Activated naive CD8-positive, alpha-beta T cell treated with anti-CD3 and anti-CD28 coated beads, Interleukin-2, amount 50 U/mL, for 24 hours (primary cell): ENCODE data around the gene FBXL13.
"Not testable (repeated sequence)": the region's sequence is repeated elsewhere in the genome, so short reads cannot be mapped to it uniquely, and the experiment has no call there.

Source experiments
- ATAC-seq: fragments of 150-1000 bp; cut with Tn5 transposase; one replicate; pipeline ENCODE4 v1.10.0; 2021
- DNase-seq: peaks from one replicate; pipeline ENCODE4 v3.0.0; 2021
- H3K27ac Mint-ChIP-seq: one replicate; pipeline ENCODE4 v1.8.0; 2021; ENCODE audit warnings: mild to moderate bottlenecking, mixed read lengths
- H3K27me3 Mint-ChIP-seq: one replicate; pipeline ENCODE4 v1.8.0; 2021; ENCODE audit warnings: mixed read lengths
- H3K36me3 Mint-ChIP-seq: one replicate; pipeline ENCODE4 v1.8.0; 2021; ENCODE audit warnings: low read depth, mixed read lengths
- H3K4me1 Mint-ChIP-seq: one replicate; pipeline ENCODE4 v1.8.0; 2021; ENCODE audit warnings: mixed read lengths
- H3K4me3 Mint-ChIP-seq: one replicate; pipeline ENCODE4 v1.8.0; 2021; ENCODE audit warnings: mild to moderate bottlenecking, moderate library complexity, mixed read lengths
- H3K9me3 Mint-ChIP-seq: one replicate; pipeline ENCODE4 v1.8.0; 2021; ENCODE audit warnings: mixed read lengths

Gene FBXL13

DNA sequence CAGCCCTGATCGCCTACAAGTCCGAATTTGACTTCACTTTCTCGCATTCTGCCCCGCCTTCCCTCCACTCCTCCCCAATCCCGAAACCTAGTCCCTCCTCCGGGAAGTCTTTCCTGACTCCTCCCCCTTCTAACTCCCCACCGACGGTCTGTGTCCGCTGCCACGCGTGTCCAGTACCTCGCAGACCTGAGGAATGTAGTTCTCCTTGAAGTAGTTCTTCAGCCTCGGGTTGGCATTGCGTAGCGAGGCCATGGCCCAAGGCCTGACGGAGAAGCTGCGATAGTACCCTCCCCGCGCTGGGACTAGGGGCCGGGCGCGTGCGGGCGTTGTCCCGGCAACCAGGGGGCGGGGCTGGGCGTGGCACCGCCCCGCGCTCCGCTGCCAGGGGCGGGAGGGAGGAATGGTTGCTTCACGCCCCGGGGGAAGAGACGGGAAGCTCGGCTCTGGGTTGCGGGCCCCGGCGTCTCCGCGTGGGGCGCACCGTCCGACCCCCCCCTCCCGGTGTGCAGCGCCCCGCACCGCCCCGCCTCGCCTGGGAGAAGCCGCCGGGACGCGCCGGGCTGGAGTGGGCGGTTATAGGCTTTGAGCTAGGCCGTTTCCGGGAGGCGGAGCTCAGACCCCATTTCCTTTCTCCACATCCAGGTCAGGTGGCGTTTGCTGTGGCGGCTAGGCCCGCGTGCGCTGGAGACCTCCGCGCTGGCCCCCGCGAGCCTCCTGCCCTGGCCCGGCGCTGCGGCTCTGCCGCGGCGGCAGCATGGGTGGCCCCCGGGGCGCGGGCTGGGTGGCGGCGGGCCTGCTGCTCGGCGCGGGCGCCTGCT lies at the start of gene FBXL13, which contains the start of gene ARMC10:
FBXL13 (minus strand) TSS at position 278 of the 818 bp plus-strand sequence.
ARMC10 (plus strand) TSS at position 622 of the 818 bp plus-strand sequence; CDS start at position 755, 133 bp downstream.
- H3K4me3 Mint-ChIP-seq, result peak within 1 kb of the TSS; percentile 96
- H3K27me3 Mint-ChIP-seq, result no peaks in the 10 kb centered on the region
- DNase-seq (peak; percentile 90), ATAC-seq (peak; percentile 86)
- H3K36me3 Mint-ChIP-seq, result peaks cover 9% of the 10 kb centered on the region
- no peaks in the 10 kb centered on the region for H3K9me3 Mint-ChIP-seq
- peak within 1 kb of the TSS; percentile 93 for H3K27ac Mint-ChIP-seq
- peaks cover 41% of the 10 kb centered on the region for H3K4me1 Mint-ChIP-seq

DNA sequence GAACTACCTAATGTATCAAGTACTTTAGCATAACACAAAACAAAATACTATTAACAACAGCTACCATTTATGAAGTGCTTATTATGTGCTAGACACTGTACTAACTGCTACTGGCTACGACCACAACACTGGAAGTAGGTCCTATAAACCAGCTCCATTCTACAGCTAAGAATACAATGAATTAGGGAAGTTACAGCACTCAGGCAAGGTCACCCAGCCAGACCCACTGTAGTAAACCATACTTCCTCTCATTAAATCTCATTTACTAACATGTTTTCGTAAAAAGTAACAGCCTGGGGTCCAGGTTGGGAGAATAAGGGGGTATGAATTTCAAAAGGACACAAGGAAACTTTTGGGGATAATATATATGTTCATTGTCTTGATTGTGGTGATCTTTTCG lies 48.9 kb upstream of the FBXL13 start:
- no peaks in the 10 kb centered on the region for H3K9me3 Mint-ChIP-seq
- peaks cover 38% of the 10 kb centered on the region for H3K36me3 Mint-ChIP-seq
- no peaks in the 10 kb centered on the region for H3K4me1 Mint-ChIP-seq
- ATAC-seq, result no peak
- H3K4me3 Mint-ChIP-seq, result no peak overlapping the region
- no peak for DNase-seq
- no peaks in the 10 kb centered on the region for H3K27me3 Mint-ChIP-seq
- no peak overlapping the region for H3K27ac Mint-ChIP-seq

DNA sequence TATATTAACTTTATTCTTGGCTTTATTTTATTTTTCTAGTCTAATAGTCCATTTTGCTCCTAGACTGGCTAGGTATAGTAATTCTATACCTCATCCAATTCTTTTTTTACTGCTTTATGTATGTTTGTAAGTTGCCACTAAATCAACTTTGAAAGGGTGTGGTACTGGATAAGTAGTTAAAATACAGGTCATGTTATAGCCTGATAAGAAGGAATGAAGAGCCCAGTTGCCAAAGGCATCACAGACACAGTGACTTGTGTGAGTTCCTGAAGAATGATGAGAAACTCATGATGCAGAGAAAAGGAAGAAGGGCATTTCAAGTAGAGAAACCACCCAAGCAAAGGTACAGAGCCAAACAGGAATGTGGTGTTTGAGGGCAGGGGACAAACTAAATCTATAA lies 47.0 kb upstream of the FBXL13 start:
- Mint-ChIP-seq H3K4me3 (no peak overlapping the region), H3K4me1 (no peaks in the 10 kb centered on the region), H3K9me3 (no peaks in the 10 kb centered on the region), H3K27ac (no peak overlapping the region), H3K27me3 (no peaks in the 10 kb centered on the region), H3K36me3 (peaks cover 26% of the 10 kb centered on the region)
- DNase-seq (no peak), ATAC-seq (no peak)

DNA sequence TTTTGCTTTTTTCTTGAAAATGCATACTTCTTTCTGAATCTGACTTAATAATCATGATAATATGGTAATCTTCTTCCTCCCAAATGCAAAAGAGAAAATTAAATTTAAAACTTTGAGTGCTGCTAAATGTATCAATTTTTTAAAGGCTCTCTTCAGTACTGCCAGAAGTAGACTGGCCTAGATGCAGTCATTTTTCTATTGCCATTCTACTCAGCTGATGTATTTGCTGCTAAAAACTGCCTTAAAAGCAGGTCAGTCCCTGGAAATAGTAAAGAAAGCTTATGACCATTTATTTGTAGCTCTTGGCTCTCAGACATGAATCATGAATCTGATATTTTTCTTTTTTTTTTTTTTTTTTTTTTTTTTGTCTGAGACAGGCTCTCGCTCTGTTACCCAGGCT lies 45.8 kb upstream of the FBXL13 start:
- H3K9me3 Mint-ChIP-seq, result no peaks in the 10 kb centered on the region
- no peak for DNase-seq
- H3K4me1 Mint-ChIP-seq, result no peaks in the 10 kb centered on the region

DNA sequence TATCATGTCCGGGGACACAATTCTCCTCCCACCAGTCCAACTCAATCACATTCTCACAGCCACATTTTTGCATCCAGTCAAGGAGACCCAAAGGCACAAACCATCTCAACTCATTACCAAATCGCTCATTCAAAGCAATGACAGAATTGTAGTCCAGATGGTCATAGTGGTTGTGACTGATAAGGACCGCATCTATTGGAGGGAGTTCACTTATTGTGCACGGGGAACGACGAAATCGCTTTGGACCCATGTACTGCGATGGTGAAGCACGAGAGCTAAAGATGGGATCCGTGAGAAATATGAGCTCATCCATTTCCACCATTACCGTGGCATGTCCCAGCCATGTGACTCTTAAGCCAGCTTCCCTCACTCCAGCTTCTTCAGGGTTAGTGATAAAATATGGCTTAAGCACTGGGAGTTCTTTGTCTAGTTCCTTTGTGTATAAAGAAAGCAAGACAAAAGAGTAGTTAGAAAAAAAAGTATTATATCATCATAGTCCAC lies 45.2 kb upstream of the FBXL13 start:
- H3K4me3 Mint-ChIP-seq, result no peak overlapping the region
- H3K27ac Mint-ChIP-seq, result no peak overlapping the region
- no peaks in the 10 kb centered on the region for H3K9me3 Mint-ChIP-seq
- no peaks in the 10 kb centered on the region for H3K4me1 Mint-ChIP-seq
- ATAC-seq (no peak), DNase-seq (no peak)
- H3K27me3 Mint-ChIP-seq, result no peaks in the 10 kb centered on the region
- H3K36me3 Mint-ChIP-seq, result peaks cover 23% of the 10 kb centered on the region

More for the DNA sequence above, 45.8 kb upstream of the FBXL13 start:
- H3K27ac Mint-ChIP-seq, result no peak overlapping the region
- H3K4me3 Mint-ChIP-seq, result no peak overlapping the region
- H3K27me3 Mint-ChIP-seq, result no peaks in the 10 kb centered on the region
- peaks cover 20% of the 10 kb centered on the region for H3K36me3 Mint-ChIP-seq
- ATAC-seq, result no peak

DNA sequence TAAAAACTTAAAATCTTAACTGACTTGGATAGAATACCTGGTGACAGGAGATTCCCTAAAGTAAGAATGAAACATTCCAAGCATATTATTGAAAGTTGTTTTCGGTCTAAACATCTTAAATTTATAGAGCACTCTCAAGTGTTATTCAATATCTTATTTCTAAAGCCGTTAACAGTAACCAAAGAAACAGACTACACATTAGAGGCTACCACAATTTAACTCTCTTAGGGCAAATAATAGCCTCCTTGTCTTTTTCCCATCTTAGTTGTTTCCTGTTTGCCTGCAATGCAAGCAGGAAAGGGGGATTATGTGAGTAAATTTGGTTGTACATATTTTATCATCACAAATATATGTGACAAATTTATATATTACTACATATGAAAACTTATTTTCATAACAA lies 42.9 kb upstream of the FBXL13 start:
- DNase-seq (no peak), ATAC-seq (no peak)
- Mint-ChIP-seq H3K4me1 (no peaks in the 10 kb centered on the region), H3K4me3 (no peak overlapping the region), H3K36me3 (peaks cover 33% of the 10 kb centered on the region), H3K9me3 (peaks cover 5% of the 10 kb centered on the region), H3K27me3 (no peaks in the 10 kb centered on the region), H3K27ac (no peak overlapping the region)

DNA sequence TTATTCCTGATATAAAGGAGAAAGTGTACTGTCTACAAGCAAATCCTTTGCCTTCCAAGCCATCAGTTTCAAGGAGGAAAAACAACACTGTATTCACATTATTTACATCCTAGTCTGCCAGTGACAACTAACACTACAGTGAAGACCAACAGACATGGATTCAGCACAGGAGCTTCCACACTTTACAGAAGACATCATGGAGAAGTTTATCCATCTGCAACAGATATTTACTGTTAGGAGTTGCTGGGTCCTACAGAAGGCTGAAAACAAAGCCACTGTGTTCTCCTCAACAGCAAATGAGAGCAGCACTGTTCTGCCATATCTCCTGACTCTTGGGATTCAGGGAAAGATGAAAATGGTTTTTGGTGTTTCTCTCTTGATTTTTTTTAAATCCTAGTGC lies 42.4 kb upstream of the FBXL13 start:
- Mint-ChIP-seq H3K27me3 (no peaks in the 10 kb centered on the region), H3K36me3 (peaks cover 35% of the 10 kb centered on the region), H3K9me3 (peaks cover 5% of the 10 kb centered on the region), H3K4me1 (no peaks in the 10 kb centered on the region), H3K4me3 (no peak overlapping the region), H3K27ac (no peak overlapping the region)
- no peak for ATAC-seq
- DNase-seq, result no peak

DNA sequence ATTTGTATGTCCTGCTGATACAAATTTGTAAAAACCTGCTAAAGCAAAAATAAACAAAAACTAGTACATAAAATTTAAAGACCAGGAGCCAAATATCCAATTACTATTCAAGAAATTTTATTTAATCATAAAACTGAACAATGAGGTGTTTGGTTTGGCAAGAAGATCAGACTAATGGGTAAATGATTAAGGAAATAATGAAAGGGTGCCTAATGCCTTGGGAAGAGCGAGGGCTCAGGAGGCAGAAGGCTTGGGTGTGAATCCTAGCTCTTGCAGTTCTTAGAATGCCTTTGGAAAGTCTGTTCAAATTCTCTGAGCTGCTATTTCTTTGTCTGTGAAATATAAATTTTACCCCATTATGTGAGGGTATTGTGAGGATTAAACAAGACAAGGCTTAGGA lies 41.9 kb upstream of the FBXL13 start:
- Mint-ChIP-seq H3K4me1 (no peaks in the 10 kb centered on the region), H3K36me3 (peaks cover 38% of the 10 kb centered on the region), H3K27ac (no peak overlapping the region), H3K4me3 (no peak overlapping the region), H3K27me3 (no peaks in the 10 kb centered on the region), H3K9me3 (peaks cover 5% of the 10 kb centered on the region)
- DNase-seq (no peak), ATAC-seq (no peak)

DNA sequence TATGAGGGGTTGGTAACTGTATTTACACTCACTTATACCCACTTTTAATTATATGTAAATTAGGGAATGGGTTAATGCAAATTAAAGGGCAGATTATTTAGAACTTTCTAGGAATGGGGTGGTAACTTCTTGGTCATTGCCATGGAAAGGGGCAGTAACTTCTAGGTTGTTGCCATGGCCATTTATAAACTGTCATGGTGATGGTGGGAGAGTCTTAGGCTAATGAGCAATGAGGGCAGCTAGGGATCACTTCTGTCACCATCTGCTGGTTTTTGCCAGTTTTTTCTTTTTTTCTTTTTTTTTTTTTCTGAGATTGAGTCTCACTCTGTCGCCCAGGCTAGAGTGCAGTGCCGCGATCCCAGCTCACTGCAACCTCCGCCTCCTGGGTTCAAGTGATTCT lies 41.2 kb upstream of the FBXL13 start:
- peaks cover 46% of the 10 kb centered on the region for H3K36me3 Mint-ChIP-seq
- no peak overlapping the region for H3K4me3 Mint-ChIP-seq
- no peak for ATAC-seq
- H3K27ac Mint-ChIP-seq, result no peak overlapping the region
- H3K4me1 Mint-ChIP-seq, result no peaks in the 10 kb centered on the region
- no peaks in the 10 kb centered on the region for H3K27me3 Mint-ChIP-seq
- DNase-seq, result no peak
- peaks cover 5% of the 10 kb centered on the region for H3K9me3 Mint-ChIP-seq

DNA sequence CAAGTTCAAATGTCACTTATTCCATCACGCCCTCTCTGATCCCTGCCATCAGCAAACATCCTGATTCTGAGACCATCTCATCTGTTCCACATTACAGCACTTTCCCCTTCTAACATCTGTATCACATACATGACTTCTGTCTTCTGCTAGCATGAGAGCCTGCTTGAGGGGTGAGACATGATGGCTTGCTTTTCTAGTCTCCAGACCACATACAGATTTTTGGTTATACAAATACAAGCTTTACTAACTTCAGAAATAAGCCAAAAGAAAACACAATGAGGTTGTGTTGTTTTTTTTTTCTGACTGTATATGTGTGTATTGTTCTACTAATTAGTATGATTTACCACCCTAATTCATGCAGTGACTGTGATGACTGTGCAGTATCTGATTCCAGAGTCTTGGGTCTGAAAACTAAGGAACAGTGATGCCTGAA lies 40.0 kb upstream of the FBXL13 start:
- Mint-ChIP-seq H3K9me3 (peaks cover 9% of the 10 kb centered on the region), H3K27ac (no peak overlapping the region), H3K4me3 (no peak overlapping the region), H3K4me1 (no peaks in the 10 kb centered on the region), H3K27me3 (no peaks in the 10 kb centered on the region), H3K36me3 (peaks cover 49% of the 10 kb centered on the region)
- ATAC-seq, result no peak
- no peak for DNase-seq

DNA sequence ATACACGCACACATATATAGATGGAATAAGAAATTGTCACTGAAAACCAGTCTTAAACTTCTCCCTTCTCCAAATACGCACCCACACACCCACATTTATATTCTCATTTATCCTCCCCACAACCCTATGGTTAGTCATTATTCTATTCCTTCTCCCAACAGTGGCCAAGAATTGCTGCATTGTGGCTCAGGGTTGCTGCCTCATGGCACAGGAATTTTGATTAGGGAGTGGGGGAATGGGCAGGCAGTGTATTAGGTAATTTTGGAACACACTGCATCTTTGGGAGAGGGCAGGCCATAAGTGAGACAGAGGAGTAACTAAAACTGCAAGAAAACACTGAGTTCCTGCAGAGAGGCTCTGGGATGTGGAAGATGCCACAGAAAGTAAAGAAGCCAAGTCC lies 38.6 kb upstream of the FBXL13 start:
- no peak for ATAC-seq
- peaks cover 15% of the 10 kb centered on the region for H3K9me3 Mint-ChIP-seq
- peaks cover 2% of the 10 kb centered on the region for H3K4me1 Mint-ChIP-seq
- H3K36me3 Mint-ChIP-seq, result peaks cover 58% of the 10 kb centered on the region
- H3K4me3 Mint-ChIP-seq, result no peak overlapping the region
- no peaks in the 10 kb centered on the region for H3K27me3 Mint-ChIP-seq
- H3K27ac Mint-ChIP-seq, result no peak overlapping the region
- no peak for DNase-seq

DNA sequence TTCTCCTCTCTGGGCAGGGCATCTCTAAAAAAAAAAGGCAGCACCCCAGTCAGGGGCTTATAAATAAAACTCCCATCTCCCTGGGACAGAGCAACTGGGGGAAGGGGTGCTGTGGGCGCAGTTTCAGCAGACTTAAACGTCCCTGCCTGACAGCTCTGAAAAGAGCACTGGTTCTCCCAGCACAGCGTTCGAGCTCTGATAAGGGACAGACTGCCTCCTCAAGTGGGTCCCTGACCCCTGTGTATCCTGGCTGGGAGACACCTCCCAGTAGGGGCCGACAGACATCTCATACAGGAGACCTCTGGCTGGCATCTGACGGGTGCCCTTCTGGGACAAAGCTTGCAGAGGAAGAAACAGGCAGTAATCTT lies 32.1 kb upstream of the FBXL13 start:
- not testable (repeated sequence) for ATAC-seq, H3K4me1 Mint-ChIP-seq, H3K4me3 Mint-ChIP-seq, H3K27me3 Mint-ChIP-seq, DNase-seq, H3K27ac Mint-ChIP-seq
- Mint-ChIP-seq H3K9me3 (peaks cover 10% of the 10 kb centered on the region), H3K36me3 (peaks cover 44% of the 10 kb centered on the region)

DNA sequence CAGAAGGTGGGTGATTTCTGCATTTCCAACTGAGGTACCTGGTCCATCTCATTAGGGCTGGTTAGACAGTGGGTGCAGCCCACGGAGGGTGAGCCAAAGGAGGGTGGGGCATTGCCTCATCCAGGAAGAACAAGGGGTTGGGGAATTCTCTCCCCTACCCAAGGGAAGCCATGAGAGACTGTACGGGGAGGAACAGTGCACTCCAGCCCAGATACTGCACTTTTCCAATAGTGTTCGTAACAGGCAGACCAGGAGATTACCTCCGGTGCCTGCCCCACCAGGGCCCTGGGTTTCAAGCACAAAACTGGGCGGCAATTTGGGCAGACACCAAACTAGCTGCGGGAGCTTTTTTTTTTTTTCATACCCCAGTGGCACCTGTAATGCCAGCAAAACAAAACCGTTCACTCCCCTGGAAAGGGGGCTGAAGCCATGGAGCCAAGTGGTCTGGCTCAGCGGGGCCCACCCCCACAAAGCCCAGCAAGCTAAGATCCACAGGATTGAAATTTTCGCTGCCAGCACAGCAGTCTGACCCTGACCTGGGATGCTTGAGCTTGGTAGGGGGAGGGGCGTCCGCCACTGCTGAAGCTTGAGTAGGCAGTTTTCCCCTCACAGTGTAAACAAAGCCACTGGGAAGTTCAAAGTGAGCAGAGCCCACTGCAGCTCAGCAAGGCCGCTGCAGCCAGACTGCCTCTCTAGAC lies 31.6 kb upstream of the FBXL13 start:
- no peaks in the 10 kb centered on the region for H3K27me3 Mint-ChIP-seq
- ATAC-seq (no peak), DNase-seq (no peak)
- H3K4me3 Mint-ChIP-seq, result no peak overlapping the region
- H3K36me3 Mint-ChIP-seq, result peaks cover 39% of the 10 kb centered on the region
- peaks cover 10% of the 10 kb centered on the region for H3K9me3 Mint-ChIP-seq
- H3K4me1 Mint-ChIP-seq, result peaks cover 2% of the 10 kb centered on the region
- H3K27ac Mint-ChIP-seq, result no peak overlapping the region

DNA sequence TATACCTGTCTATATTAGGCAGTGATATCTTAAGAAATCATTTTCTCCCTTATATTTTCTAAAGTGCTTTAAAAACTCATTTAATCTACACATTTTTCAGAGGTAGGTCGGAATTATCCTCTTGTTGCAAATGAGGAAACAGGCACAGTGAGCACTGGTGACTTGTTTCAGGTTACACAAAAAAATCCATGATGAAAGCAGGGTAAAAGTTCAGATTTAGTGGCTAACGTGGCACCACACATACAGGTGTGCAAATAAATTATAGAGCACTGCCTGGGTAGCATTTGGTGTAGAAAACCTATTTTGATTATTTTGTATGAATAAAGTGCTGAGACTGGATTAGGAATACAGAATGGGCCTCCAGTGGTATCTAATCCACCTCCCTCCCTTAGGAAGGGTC lies 26.9 kb upstream of the FBXL13 start:
- DNase-seq, result no peak
- H3K27me3 Mint-ChIP-seq, result no peaks in the 10 kb centered on the region
- H3K27ac Mint-ChIP-seq, result peak overlapping the region; percentile 4
- no peak overlapping the region for H3K4me3 Mint-ChIP-seq
- H3K9me3 Mint-ChIP-seq, result no peaks in the 10 kb centered on the region
- no peak for ATAC-seq
- peaks cover 14% of the 10 kb centered on the region for H3K36me3 Mint-ChIP-seq
- no peaks in the 10 kb centered on the region for H3K4me1 Mint-ChIP-seq

DNA sequence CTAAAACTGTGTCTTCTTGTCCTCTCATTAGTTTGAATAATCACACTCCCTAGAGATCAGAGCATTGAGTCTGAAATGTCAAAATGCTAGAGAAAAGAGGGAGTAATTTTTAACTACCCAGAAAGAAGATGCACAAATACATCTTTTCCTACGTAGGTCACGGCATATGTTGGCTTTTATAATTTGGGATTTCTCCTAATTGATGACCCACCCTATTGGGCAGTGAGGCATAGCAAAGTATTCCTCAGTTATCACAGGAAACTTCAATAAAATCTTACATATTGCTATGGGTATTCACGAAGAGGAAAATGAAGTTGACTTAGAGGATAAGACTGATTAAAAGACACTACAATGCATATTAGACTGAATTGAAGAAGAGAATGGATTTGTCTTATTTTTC lies 25.8 kb upstream of the FBXL13 start:
- DNase-seq, result no peak
- no peaks in the 10 kb centered on the region for H3K4me1 Mint-ChIP-seq
- H3K27ac Mint-ChIP-seq, result no peak overlapping the region
- no peaks in the 10 kb centered on the region for H3K27me3 Mint-ChIP-seq
- peaks cover 19% of the 10 kb centered on the region for H3K36me3 Mint-ChIP-seq
- no peaks in the 10 kb centered on the region for H3K9me3 Mint-ChIP-seq
- no peak overlapping the region for H3K4me3 Mint-ChIP-seq
- ATAC-seq, result no peak
